IMR-90 (cell line): ENCODE data around the gene NAT14. TPM values are rescaled to one million over a fixed set of nuclear protein-coding genes. Genes with fewer than 3 reads are reported as not detected.

Experiments used
- ATAC-seq: fragments of 200-7000 bp; cut with Tn5 transposase; 2 replicates; pipeline ENCODE4 v1.9.1; 2020; ENCODE audit warnings: low read depth, mild to moderate bottlenecking, moderate library complexity
- BruUV-seq: library from RNA; stranded (reverse); fragments of 400-500 nt; replicated peaks from 2 replicates; lab custom pipeline; 2021; lab: Mats Ljungman, UMichigan
- CTCF ChIA-PET: fragments of 300-600 bp; formaldehyde crosslinking; extraction: SDS; loops from one replicate; lab custom pipeline; 2021; ENCODE audit warnings: antibody characterized with exemption; lab: Yijun Ruan, JAX
- POLR2A ChIA-PET: fragments of 300-600 bp; sonication (Branson Sonifier 250); formaldehyde crosslinking; loops from one replicate; lab custom pipeline; 2022; ENCODE audit warnings: antibody characterized with exemption; ENCODE audit not compliant: unreplicated experiment; lab: Charles Lee
- DNase-seq: peaks from one replicate; pipeline ENCODE4 v3.0.0; 2013
- H2AFZ ChIP-seq: replicated peaks from 2 replicates; pipeline ENCODE3; 2013; ENCODE audit warnings: low read length, mild to moderate bottlenecking; ENCODE audit not compliant: poor library complexity
- H2AK5ac ChIP-seq: 2 replicates; pipeline ENCODE4 v1.6.1; 2013; ENCODE audit warnings: low read depth, low read length, inconsistent platforms
- H2AK9ac ChIP-seq: replicated peaks from 2 replicates; pipeline ENCODE3; 2013; ENCODE audit warnings: mild to moderate bottlenecking, low read depth, low read length, moderate library complexity; ENCODE audit not compliant: poor library complexity
- H2BK120ac ChIP-seq: 2 replicates; pipeline ENCODE4 v1.6.1; 2013; ENCODE audit warnings: low read depth, low read length, inconsistent platforms
- H2BK15ac ChIP-seq: 3 replicates; pipeline ENCODE4 v1.6.1; 2013; ENCODE audit warnings: low read depth, low read length, inconsistent platforms
- H2BK20ac ChIP-seq: 2 replicates; pipeline ENCODE4 v1.6.1; 2013; ENCODE audit warnings: low read depth, mild to moderate bottlenecking, inconsistent platforms, low read length, moderate library complexity
- H2BK5ac ChIP-seq: 2 replicates; pipeline ENCODE4 v1.6.1; 2013; ENCODE audit warnings: mild to moderate bottlenecking, low read depth, low read length, inconsistent platforms; ENCODE audit not compliant: poor library complexity, severe bottlenecking
- H3K14ac ChIP-seq: replicated peaks from 2 replicates; pipeline ENCODE4 v1.6.1; 2013; ENCODE audit warnings: low read depth, low read length, inconsistent platforms
- H3K18ac ChIP-seq: 2 replicates; pipeline ENCODE4 v1.6.1; 2013; ENCODE audit warnings: low read depth, low read length, control low read depth
- H3K23ac ChIP-seq: 2 replicates; pipeline ENCODE4 v1.6.1; 2013; ENCODE audit warnings: low read depth, low read length, inconsistent platforms
- H3K27ac ChIP-seq: 2 replicates; pipeline ENCODE4 v1.5.1; 2013; ENCODE audit warnings: mild to moderate bottlenecking, control low read depth, low read length; ENCODE audit not compliant: insufficient read depth
- H3K27me3 ChIP-seq: 2 replicates; pipeline ENCODE4 v1.6.1; 2013; ENCODE audit warnings: low read length; ENCODE audit not compliant: control insufficient read depth, insufficient read depth
- H3K36me3 ChIP-seq: 2 replicates; pipeline ENCODE4 v1.6.1; 2013; ENCODE audit warnings: low read length, mixed read lengths; ENCODE audit not compliant: control insufficient read depth, insufficient read depth
- H3K4ac ChIP-seq: 2 replicates; pipeline ENCODE4 v1.6.1; 2013; ENCODE audit warnings: low read depth, low read length, inconsistent platforms
- H3K4me1 ChIP-seq: 2 replicates; pipeline ENCODE4 v1.6.1; 2013; ENCODE audit warnings: low read length, mixed read lengths; ENCODE audit not compliant: control insufficient read depth, insufficient read depth
- H3K4me2 ChIP-seq: 2 replicates; pipeline ENCODE4 v1.6.1; 2013; ENCODE audit warnings: low read depth, mild to moderate bottlenecking, control low read depth, low read length, moderate library complexity
- H3K4me3 ChIP-seq: 2 replicates; pipeline ENCODE4 v1.5.1; 2013; ENCODE audit warnings: low read depth, mild to moderate bottlenecking, control low read depth, low read length, moderate library complexity; ENCODE audit not compliant: insufficient read depth
- H3K56ac ChIP-seq: 2 replicates; pipeline ENCODE4 v1.6.1; 2013; ENCODE audit warnings: low read length, inconsistent platforms; ENCODE audit not compliant: insufficient read depth; ENCODE audit errors: extremely low read depth
- H3K79me1 ChIP-seq, 2 experiments: 2 replicates each; pipeline ENCODE4 v1.6.1; 2013; ENCODE audit warnings: low read length in 2 of 2, inconsistent platforms in 1 of 2, low read depth in 1 of 2
- H3K9ac ChIP-seq: 2 replicates; pipeline ENCODE4 v1.6.1; 2013; ENCODE audit warnings: low read depth, low read length, control low read depth
- H3K9me1 ChIP-seq: 2 replicates; pipeline ENCODE4 v1.6.1; 2013; ENCODE audit warnings: low read length, inconsistent platforms; ENCODE audit not compliant: insufficient read depth
- H3K9me3 ChIP-seq: 2 replicates; pipeline ENCODE4 v1.6.1; 2013; ENCODE audit warnings: low read length; ENCODE audit not compliant: control insufficient read depth, insufficient read depth
- H4K20me1 ChIP-seq: 2 replicates; pipeline ENCODE4 v1.6.1; 2013; ENCODE audit warnings: low read length, inconsistent platforms; ENCODE audit not compliant: insufficient read depth
- H4K5ac ChIP-seq: 2 replicates; pipeline ENCODE4 v1.6.1; 2013; ENCODE audit warnings: mild to moderate bottlenecking, low read depth, low read length, control low read depth
- H4K8ac ChIP-seq, 2 experiments: 2 replicates each; pipeline ENCODE4 v1.6.1; 2013; ENCODE audit warnings: low read depth in 2 of 2, low read length in 2 of 2, control low read depth in 1 of 2, inconsistent platforms in 1 of 2
- H4K91ac ChIP-seq: 2 replicates; pipeline ENCODE4 v1.6.1; 2013; ENCODE audit warnings: low read depth, low read length, inconsistent platforms; ENCODE audit not compliant: insufficient read depth
- BHLHE40 ChIP-seq: fragments of 150-350 bp; IDR thresholded peaks from 2 replicates; pipeline ENCODE4 v1.6.1; 2016; ENCODE audit warnings: mild to moderate bottlenecking, low read depth, low read length
- CHD1 ChIP-seq: IDR thresholded peaks from 2 replicates; pipeline ENCODE4 v1.6.1; 2012; ENCODE audit warnings: low read depth, low read length, improper control_type of control experiment
- MAZ ChIP-seq: IDR thresholded peaks from 2 replicates; pipeline ENCODE4 v1.6.1; 2012; ENCODE audit warnings: low read depth, mild to moderate bottlenecking, low read length, improper control_type of control experiment, moderate library complexity, borderline replicate concordance
- MXI1 ChIP-seq: IDR thresholded peaks from 2 replicates; pipeline ENCODE4 v1.6.1; 2012; ENCODE audit warnings: low read depth, mild to moderate bottlenecking, low read length, moderate library complexity, borderline replicate concordance
- NFE2L2 ChIP-seq: fragments of 150-350 bp; IDR thresholded peaks from 2 replicates; pipeline ENCODE4 v1.6.1; 2016; ENCODE audit warnings: low read depth, mild to moderate bottlenecking, low read length
- POLR2A ChIP-seq: IDR thresholded peaks from 2 replicates; pipeline ENCODE4 v1.6.1; 2012; ENCODE audit warnings: mild to moderate bottlenecking, low read depth, low read length
- RAD21 ChIP-seq: IDR thresholded peaks from 2 replicates; pipeline ENCODE4 v1.6.1; 2012; ENCODE audit warnings: low read length, improper control_type of control experiment
- WGBS, 2 experiments: methylation state at CpG; one replicate each; pipeline versions ENCODE4 v1.1.5 to v1.1.7; 2013; ENCODE audit warnings: missing lambda C conversion rate in 2 of 2; ENCODE audit not compliant: insufficient read length in 1 of 2; ENCODE audit errors: extremely low coverage in 2 of 2; 5-methylcytosine and 5-hydroxymethylcytosine counted together
- dilution Hi-C: fragments of 300-500 bp; cut with HindIII; formaldehyde crosslinking; loops from one replicate; pipeline ENCODE4 v1.14.3; 2018; ENCODE audit warnings: low sequenced_read_pairs; ENCODE audit not compliant: unreplicated experiment
- in situ Hi-C: fragments of 300-500 bp; cut with MboI; formaldehyde crosslinking; loops from 3 replicates; pipeline ENCODE4 v1.14.3; 2019; ENCODE audit warnings: low sequenced_read_pairs, inconsistent platforms, mixed read lengths
- intact Hi-C: fragments of 100-400 bp; cut with micrococcal nuclease; formaldehyde crosslinking; loops from 2 replicates; pipeline ENCODE4 v1.10.0; 2022
- polyA plus RNA-seq, 3 experiments: library from polyadenylated mRNA; depleted of rRNA; stranded (reverse); fragments of >200 nt; gene quantifications; 2 replicates each; pipeline ENCODE4 v1.2.3, GENCODE V29; 2012; ENCODE audit warnings: low replicate concordance in 1 of 3
- total RNA-seq: library from RNA; depleted of rRNA; stranded (reverse); fragments of >200 nt; gene quantifications from 2 replicates; pipeline ENCODE4 v1.2.3, GENCODE V29; 2012
- TF ChIP-seq, protein P1 (sequence below): fragments of 150-350 bp; IDR thresholded peaks from 2 replicates; pipeline ENCODE4 v1.6.1; 2017; ENCODE audit warnings: mild to moderate bottlenecking, antibody characterized with exemption, low read length, low read depth
- TF ChIP-seq, protein P2 (sequence below): fragments of 150-350 bp; IDR thresholded peaks from 2 replicates; pipeline ENCODE4 v1.6.1; 2016; ENCODE audit warnings: low read depth, mild to moderate bottlenecking, low read length, moderate library complexity, borderline replicate concordance

NAT14 gene
- total and polyA plus RNA-seq, 2 of the 4 experiments (the other 2 are of a cell fraction) = 4.3 to 41.2 TPM

DNA sequence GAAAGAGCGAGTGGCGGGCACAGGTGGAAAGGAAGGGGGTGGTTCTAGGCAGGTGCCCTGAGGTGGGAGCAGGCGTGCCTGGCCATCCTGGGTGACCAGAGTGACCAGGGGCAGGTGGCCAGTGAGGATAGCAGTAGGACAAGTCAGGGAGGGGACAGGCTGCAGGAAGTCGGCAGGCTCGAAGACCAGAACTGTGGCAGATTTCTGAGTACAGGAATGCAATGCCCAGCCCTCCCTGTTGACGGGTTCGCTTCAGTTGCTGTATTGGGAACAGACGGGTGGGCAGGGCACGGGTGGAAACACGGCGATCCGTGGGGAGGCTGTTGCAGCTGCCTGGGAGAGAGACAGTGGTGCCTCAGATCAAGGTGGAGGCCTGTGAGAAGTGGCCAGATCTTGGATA lies 6.6 kb upstream of the NAT14 start:
- DNase-seq = no peak
- CTCF ChIA-PET = no interaction called here
- no TSS peak for BruUV-seq
- no peaks in the 10 kb centered on the region for H3K27me3 ChIP-seq
- no peak overlapping the region for H3K14ac ChIP-seq
- no peak overlapping the region for H2BK20ac ChIP-seq
- H3K56ac ChIP-seq = no peak overlapping the region
- peak overlapping the region; percentile 16; the same call in 1 of the 2 replicates for H2AK5ac ChIP-seq
- H2AFZ ChIP-seq = no peak overlapping the region
- H4K20me1 ChIP-seq = no peaks in the 10 kb centered on the region; the same call in 1 of the 2 replicates
- H3K36me3 ChIP-seq = peaks cover 9% of the 10 kb centered on the region; the same call in 1 of the 2 replicates
- no peak overlapping the region for H2BK5ac ChIP-seq
- H3K4me3 ChIP-seq = no peak overlapping the region
- H3K18ac ChIP-seq = no peak overlapping the region
- H4K8ac ChIP-seq = no peak overlapping the region
- peak overlapping the region; percentile 65 for H2AK9ac ChIP-seq
- no peak overlapping the region for H3K23ac ChIP-seq
- TF ChIP-seq, protein P1, sequence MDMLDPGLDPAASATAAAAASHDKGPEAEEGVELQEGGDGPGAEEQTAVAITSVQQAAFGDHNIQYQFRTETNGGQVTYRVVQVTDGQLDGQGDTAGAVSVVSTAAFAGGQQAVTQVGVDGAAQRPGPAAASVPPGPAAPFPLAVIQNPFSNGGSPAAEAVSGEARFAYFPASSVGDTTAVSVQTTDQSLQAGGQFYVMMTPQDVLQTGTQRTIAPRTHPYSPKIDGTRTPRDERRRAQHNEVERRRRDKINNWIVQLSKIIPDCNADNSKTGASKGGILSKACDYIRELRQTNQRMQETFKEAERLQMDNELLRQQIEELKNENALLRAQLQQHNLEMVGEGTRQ = no peak
- TF ChIP-seq NFE2L2 (no peak), BHLHE40 (no peak), MAZ (no peak), POLR2A (no peak), RAD21 (no peak), MXI1 (no peak), CHD1 (no peak)
- TF ChIP-seq, protein P2, sequence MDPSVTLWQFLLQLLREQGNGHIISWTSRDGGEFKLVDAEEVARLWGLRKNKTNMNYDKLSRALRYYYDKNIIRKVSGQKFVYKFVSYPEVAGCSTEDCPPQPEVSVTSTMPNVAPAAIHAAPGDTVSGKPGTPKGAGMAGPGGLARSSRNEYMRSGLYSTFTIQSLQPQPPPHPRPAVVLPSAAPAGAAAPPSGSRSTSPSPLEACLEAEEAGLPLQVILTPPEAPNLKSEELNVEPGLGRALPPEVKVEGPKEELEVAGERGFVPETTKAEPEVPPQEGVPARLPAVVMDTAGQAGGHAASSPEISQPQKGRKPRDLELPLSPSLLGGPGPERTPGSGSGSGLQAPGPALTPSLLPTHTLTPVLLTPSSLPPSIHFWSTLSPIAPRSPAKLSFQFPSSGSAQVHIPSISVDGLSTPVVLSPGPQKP = no peak
- peaks cover 14 to 36% of the 10 kb centered on the region in 2 experiments for H3K79me1 ChIP-seq
- intact Hi-C loops (no loop called here), in situ Hi-C loops (loop anchor here (25.0 kb wide), 1 partner anchor 1016 kb away; the partner anchor contains the start of genes CDC42EP5 and LENG9), dilution Hi-C loops (no loop called here)
- no peaks in the 10 kb centered on the region for H3K9me3 ChIP-seq
- POLR2A ChIA-PET = no interaction called here
- H2BK15ac ChIP-seq = no peak overlapping the region
- H4K91ac ChIP-seq = no peak overlapping the region
- no peak overlapping the region for H3K4ac ChIP-seq
- H3K9me1 ChIP-seq = peaks cover 18% of the 10 kb centered on the region
- H4K5ac ChIP-seq = no peak overlapping the region
- no peak overlapping the region for H2BK120ac ChIP-seq
- no peak overlapping the region for H3K9ac ChIP-seq
- no peak overlapping the region for H3K4me2 ChIP-seq
- H3K4me1 ChIP-seq = peaks cover 9% of the 10 kb centered on the region
- ATAC-seq = no peak
- H3K27ac ChIP-seq = no peak overlapping the region
- 81% methylated on average over 10 of the region's 12 CpGs; no CpG with 5 or more reads in 1 of the 2 experiments for WGBS, 2 experiments
